GM12891 (cell line): ENCODE measurements around the gene TMEM218.

Experiments used
- DNase-seq: peaks from one replicate; pipeline ENCODE4 v3.0.0; 2011; ENCODE audit warnings: low spot score; ENCODE audit not compliant: insufficient read length
- FAIRE-seq: peaks from 2 replicates; lab custom pipeline; 2011; peaks lifted over from hg19 to GRCh38; lab: Jason Lieb, UNC
- PAX5 ChIP-seq: IDR thresholded peaks from 2 replicates; pipeline ENCODE4 v1.6.1; 2011; ENCODE audit warnings: low read length, moderate library complexity, mild to moderate bottlenecking; ENCODE audit not compliant: insufficient read depth, severe bottlenecking
- POLR2A ChIP-seq: IDR thresholded peaks from 2 replicates; pipeline ENCODE4 v1.6.1; 2011; ENCODE audit warnings: low read depth, low read length, control low read depth
- POLR2AphosphoS5 ChIP-seq: IDR thresholded peaks from 2 replicates; pipeline ENCODE4 v1.6.1; 2011; ENCODE audit warnings: low read depth, low read length, control low read depth
- POU2F2 ChIP-seq: IDR thresholded peaks from 2 replicates; pipeline ENCODE4 v1.6.1; 2011; ENCODE audit warnings: low read depth, mild to moderate bottlenecking, control low read depth, low read length, moderate library complexity
- SPI1 ChIP-seq: IDR thresholded peaks from 2 replicates; pipeline ENCODE4 v1.6.1; 2011; ENCODE audit warnings: low read depth, low read length, control low read depth
- TAF1 ChIP-seq: IDR thresholded peaks from 2 replicates; pipeline ENCODE4 v1.6.1; 2011; ENCODE audit warnings: low read depth, low read length, control low read depth

The TMEM218 gene

GRCh38 chr11:125148743-125149142, 37.3 kb upstream of the TMEM218 start:
- no peak for DNase-seq
- TF ChIP-seq PAX5 (no peak), POLR2AphosphoS5 (no peak), TAF1 (no peak), SPI1 (no peak), POLR2A (no peak), POU2F2 (no peak)
- FAIRE-seq = no peak

GRCh38 chr11:125148011-125148410, 36.6 kb upstream of the TMEM218 start:
- DNase-seq (no peak), FAIRE-seq (no peak)
- TF ChIP-seq POLR2AphosphoS5 (no peak), TAF1 (no peak), POU2F2 (no peak)

GRCh38 chr11:125147280-125147679, 35.9 kb upstream of the TMEM218 start:
- no peak for TF ChIP-seq POLR2A
- no peak for TF ChIP-seq POLR2AphosphoS5
- TF ChIP-seq PAX5 = no peak
- no peak for TF ChIP-seq POU2F2
- TF ChIP-seq TAF1 = no peak
- no peak for TF ChIP-seq SPI1
- DNase-seq (no peak), FAIRE-seq (no peak)

GRCh38 chr11:125146232-125146631, 34.8 kb upstream of the TMEM218 start:
- FAIRE-seq (no peak), DNase-seq (no peak)
- TF ChIP-seq SPI1 (no peak), TAF1 (no peak), POLR2AphosphoS5 (no peak), POLR2A (no peak)

GRCh38 chr11:125141686-125142535, 30.5 kb upstream of the TMEM218 start:
- peak; percentile 60 for DNase-seq
- peak; percentile 87 for FAIRE-seq
- TF ChIP-seq TAF1 = no peak
- 0 out of 2 replicates have a peak, but pooled peaks have one; percentile 19 for TF ChIP-seq POU2F2

- no peak for DNase-seq
- TF ChIP-seq POU2F2 = no peak
- no peak for TF ChIP-seq PAX5
- no peak for TF ChIP-seq POLR2AphosphoS5
- TF ChIP-seq SPI1 = no peak
- no peak for TF ChIP-seq POLR2A
- no peak for TF ChIP-seq TAF1
- no peak for FAIRE-seq
Observed at GRCh38 chr11:125141178-125141577, 29.8 kb upstream of the TMEM218 start.

GRCh38 chr11:125140233-125140632, 28.8 kb upstream of the TMEM218 start:
- TF ChIP-seq PAX5 (no peak), POU2F2 (no peak)
- DNase-seq (no peak), FAIRE-seq (no peak)

GRCh38 chr11:125139778-125140177, 28.4 kb upstream of the TMEM218 start:
- FAIRE-seq = no peak
- TF ChIP-seq PAX5 (no peak), SPI1 (no peak), POLR2A (no peak), TAF1 (no peak), POU2F2 (no peak), POLR2AphosphoS5 (no peak)
- no peak for DNase-seq

- DNase-seq (no peak), FAIRE-seq (no peak)
- TF ChIP-seq POU2F2 (no peak), TAF1 (no peak), PAX5 (no peak), SPI1 (no peak), POLR2AphosphoS5 (no peak), POLR2A (no peak)
Observed at GRCh38 chr11:125138966-125139365, 27.5 kb upstream of the TMEM218 start.

- TF ChIP-seq POLR2AphosphoS5 (no peak), POU2F2 (no peak), POLR2A (no peak), PAX5 (no peak), TAF1 (no peak), SPI1 (no peak)
- DNase-seq = no peak
- no peak for FAIRE-seq
Observed at GRCh38 chr11:125136001-125136400, 24.6 kb upstream of the TMEM218 start.
